K562 (cell line): Measurements from ENCODE around the gene CHST12. TPM values are rescaled to one million over a fixed set of nuclear protein-coding genes. Genes with fewer than 3 reads are reported as not detected.
A peak's percentile ranks its signal among the peaks of the same experiment; 100 is the strongest.

ENCODE experiments used
- CREB1 ChIP-seq, 2 experiments: sonication (generic) in 1 of 2; formaldehyde crosslinking in 1 of 2; IDR thresholded peaks; 2 replicates each; pipeline versions ENCODE4 v1.6.1 to v1.8.0; 2012 to 2022; ENCODE audit warnings: inconsistent platforms in 1 of 2, mild to moderate bottlenecking in 1 of 2, missing genetic modification reagents in 1 of 2, moderate library complexity in 1 of 2
- CSDE1 ChIP-seq, 2 experiments: fragments of 450-650 bp; IDR thresholded peaks; 2 replicates each; pipeline ENCODE4 v1.6.1; 2016; ENCODE audit warnings: mild to moderate bottlenecking in 1 of 2
- ETV1 ChIP-seq: fragments of 450-650 bp; conservative IDR thresholded peaks from 2 replicates; pipeline ENCODE4 v1.6.1; 2016; ENCODE audit warnings: missing genetic modification characterization, control low read depth, low read depth, missing compliant biosample characterization
- KDM5B ChIP-seq: fragments of 200-600 bp; sonication (generic); IDR thresholded peaks from 2 replicates; pipeline ENCODE4 v1.6.1; 2012; ENCODE audit warnings: low read depth, mild to moderate bottlenecking, moderate library complexity, low read length, control low read depth, inconsistent platforms; ENCODE audit not compliant: insufficient replicate concordance
- MECOM ChIP-seq: fragments of 250-450 bp; sonication (Bioruptor Pico); IDR thresholded peaks from 2 replicates; pipeline ENCODE4 v1.8.0; 2022; ENCODE audit warnings: inconsistent platforms
- PHF21A ChIP-seq: fragments of 450-650 bp; IDR thresholded peaks from 2 replicates; pipeline ENCODE4 v1.6.1; 2017; ENCODE audit warnings: low read depth, borderline replicate concordance
- PML ChIP-seq: IDR thresholded peaks from 2 replicates; pipeline ENCODE4 v1.6.1; 2012; ENCODE audit warnings: low read length, inconsistent platforms
- RCOR1 ChIP-seq, 2 experiments: IDR thresholded peaks; 2 replicates each; pipeline ENCODE4 v1.6.1; 2012; ENCODE audit warnings: low read depth in 2 of 2, low read length in 2 of 2, borderline replicate concordance in 1 of 2, improper control_type of control experiment in 1 of 2
- SMAD4 ChIP-seq: fragments of 250-450 bp; sonication (Bioruptor Pico); conservative IDR thresholded peaks from 2 replicates; pipeline ENCODE4 v1.8.0; 2021; ENCODE audit warnings: inconsistent platforms, mild to moderate bottlenecking, moderate library complexity
- SREBF1 ChIP-seq: fragments of 150-350 bp; IDR thresholded peaks from 2 replicates; pipeline ENCODE4 v1.6.1; 2014; ENCODE audit warnings: antibody characterized with exemption, low read depth, low read length, borderline replicate concordance
- SRF ChIP-seq, 2 experiments: fragments of 250-450, 450-650 bp in 1 of 2; sonication (Bioruptor Pico) in 1 of 2; sonication (generic) in 1 of 2; formaldehyde crosslinking; IDR thresholded peaks; 2 replicates each; pipeline versions ENCODE4 v1.5.0 to v1.5.1; 2020 to 2022; ENCODE audit warnings: mild to moderate bottlenecking in 1 of 2, missing genetic modification reagents in 1 of 2
- TEAD4 ChIP-seq, 2 experiments: sonication (generic) in 1 of 2; formaldehyde crosslinking in 1 of 2; IDR thresholded peaks; 2 replicates each; pipeline versions ENCODE4 v1.6.1 to v1.8.0; 2012 to 2022; ENCODE audit warnings: borderline replicate concordance in 1 of 2, inconsistent platforms in 1 of 2, low read length in 1 of 2, mild to moderate bottlenecking in 1 of 2, missing genetic modification reagents in 1 of 2
- polyA plus RNA-seq, 8 experiments: library from polyadenylated mRNA; depleted of rRNA in 4 of 8; stranded (reverse) in 5 of 8; unstranded in 3 of 8; fragments of >200 nt; fragmentation: Nextera tagmentation in 2 of 8; fragmentation: Illumina TruSeq in 1 of 8; extraction: Ambion mirVana in 2 of 8; extraction: Trizol in 1 of 8; gene quantifications; 2 replicates each; pipeline versions ENCODE4 v1.2.1 to v1.2.3, GENCODE V29; 2011 to 2014; ENCODE audit warnings: inconsistent platforms in 1 of 8, missing spikeins in 1 of 8
- total RNA-seq, 7 experiments: library from RNA; depleted of rRNA in 6 of 7; stranded (reverse); fragments of >200 nt in 6 of 7; fragmentation: Illumina TruSeq in 2 of 7; extraction: Trizol in 2 of 7; gene quantifications; 2 replicates each; pipeline versions ENCODE4 v1.2.1 to v1.2.3, GENCODE V29; 2011 to 2021; ENCODE audit warnings: low replicate concordance in 1 of 7
- TF ChIP-seq, protein P1 (sequence below): sonication (generic); formaldehyde crosslinking; IDR thresholded peaks from 2 replicates; pipeline ENCODE4 v1.9.0; 2022; ENCODE audit warnings: mild to moderate bottlenecking, missing genetic modification reagents
- TF ChIP-seq, protein P2 (sequence below), 2 experiments: IDR thresholded peaks; 2 replicates each; pipeline ENCODE4 v1.6.1; 2011; ENCODE audit warnings: borderline replicate concordance in 1 of 2, control low read depth in 1 of 2, low read depth in 1 of 2, low read length in 1 of 2, mild to moderate bottlenecking in 1 of 2, mixed read lengths in 1 of 2, moderate library complexity in 1 of 2; ENCODE audit not compliant: insufficient read depth in 1 of 2, insufficient read length in 1 of 2, poor library complexity in 1 of 2, severe bottlenecking in 1 of 2; ENCODE audit errors: extremely low read depth in 1 of 2
- TF ChIP-seq, protein P3 (sequence below), 2 experiments: fragments of 250-450 bp in 1 of 2; fragments of 450-650 bp in 1 of 2; sonication (Bioruptor Pico) in 1 of 2; IDR thresholded peaks; 2 replicates each; pipeline versions ENCODE4 v1.6.1 to v1.8.0; 2016 to 2021; ENCODE audit warnings: mild to moderate bottlenecking in 2 of 2, moderate library complexity in 2 of 2, missing compliant biosample characterization in 1 of 2, missing genetic modification characterization in 1 of 2
- TF ChIP-seq, protein P4 (sequence below): fragments of 450-650 bp; IDR thresholded peaks from 2 replicates; pipeline ENCODE4 v1.6.1; 2017; ENCODE audit warnings: antibody characterized with exemption, mild to moderate bottlenecking
- TF ChIP-seq, protein P5 (sequence below): sonication (generic); formaldehyde crosslinking; IDR thresholded peaks from 2 replicates; pipeline ENCODE4 v1.8.1; 2023; ENCODE audit warnings: mild to moderate bottlenecking, missing genetic modification reagents

The CHST12 gene
- total and polyA plus RNA-seq, 9 of the 15 experiments (the other 6 are each of a cell fraction or from before 2014, with no cell fraction given), result 0.18 to 19.8 (median 3.6) TPM

DNA sequence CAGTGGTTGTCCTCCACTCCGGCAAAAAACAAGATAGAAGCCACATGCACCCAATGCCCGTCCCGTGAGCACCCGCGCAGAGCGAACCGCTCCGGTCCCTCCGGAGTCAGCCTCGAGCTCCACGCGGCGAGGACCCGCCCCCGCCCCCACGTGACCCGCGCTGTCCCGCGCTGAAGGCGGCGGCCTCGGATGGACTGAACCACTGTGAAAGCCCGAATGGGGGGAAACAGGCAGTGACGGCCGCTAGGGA lies 49.5 kb upstream of the CHST12 start (continued):
- TF ChIP-seq KDM5B, result peak; percentile 88
- TF ChIP-seq SRF (CRISPR knock-in tag; IDR thresholded peaks at IDR 0.05), result 0 out of 4 replicates have a peak, but pooled peaks of 1 of the 2 experiments have one; percentile 38
- peak; percentile 78; the same call in 1 of the 2 replicates for TF ChIP-seq SMAD4
- peak in 1 of 2 experiments; percentile 47; a peak in 1 of 4 replicates for TF ChIP-seq RCOR1 (IDR thresholded peaks at IDR 0.05; ENCODE audit: borderline replicate concordance in 1 of 2, low read depth in 2 of 2, low read length in 2 of 2)
- TF ChIP-seq, protein P1, sequence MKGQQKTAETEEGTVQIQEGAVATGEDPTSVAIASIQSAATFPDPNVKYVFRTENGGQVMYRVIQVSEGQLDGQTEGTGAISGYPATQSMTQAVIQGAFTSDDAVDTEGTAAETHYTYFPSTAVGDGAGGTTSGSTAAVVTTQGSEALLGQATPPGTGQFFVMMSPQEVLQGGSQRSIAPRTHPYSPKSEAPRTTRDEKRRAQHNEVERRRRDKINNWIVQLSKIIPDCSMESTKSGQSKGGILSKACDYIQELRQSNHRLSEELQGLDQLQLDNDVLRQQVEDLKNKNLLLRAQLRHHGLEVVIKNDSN (CRISPR knock-in tag), result peak; percentile 100
- peak; percentile 84; the same call in 1 of the 2 replicates for TF ChIP-seq SREBF1
- TF ChIP-seq ETV1 (tag), result peak; percentile 8; the same call in 1 of the 2 replicates
- TF ChIP-seq, protein P2, sequence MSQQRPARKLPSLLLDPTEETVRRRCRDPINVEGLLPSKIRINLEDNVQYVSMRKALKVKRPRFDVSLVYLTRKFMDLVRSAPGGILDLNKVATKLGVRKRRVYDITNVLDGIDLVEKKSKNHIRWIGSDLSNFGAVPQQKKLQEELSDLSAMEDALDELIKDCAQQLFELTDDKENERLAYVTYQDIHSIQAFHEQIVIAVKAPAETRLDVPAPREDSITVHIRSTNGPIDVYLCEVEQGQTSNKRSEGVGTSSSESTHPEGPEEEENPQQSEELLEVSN (IDR thresholded peaks at IDR 0.05; ENCODE audit: borderline replicate concordance in 1 of 2, extremely low read depth in 1 of 2, insufficient read depth in 1 of 2, insufficient read length in 1 of 2, low read depth in 1 of 2, low read length in 1 of 2, poor library complexity in 1 of 2, severe bottlenecking in 1 of 2), result peak; percentile 100
- peak; percentile 24; the same call in 1 of the 2 replicates for TF ChIP-seq CREB1 (IDR thresholded peaks at IDR 0.05)
- peak; percentile 71 for TF ChIP-seq CREB1 (CRISPR knock-in tag; IDR thresholded peaks at IDR 0.05)
- peak; percentile 56; the same call in 1 of the 2 replicates for TF ChIP-seq PML
- TF ChIP-seq MECOM (CRISPR knock-in tag), result peak; percentile 62; the same call in 1 of the 2 replicates
- TF ChIP-seq TEAD4 (IDR thresholded peaks at IDR 0.05; ENCODE audit: low read length), result peak; percentile 57
- peak; percentile 92; the same call in 1 of the 2 replicates for TF ChIP-seq TEAD4 (CRISPR knock-in tag; IDR thresholded peaks at IDR 0.05; ENCODE audit: borderline replicate concordance)
- TF ChIP-seq, protein P3, sequence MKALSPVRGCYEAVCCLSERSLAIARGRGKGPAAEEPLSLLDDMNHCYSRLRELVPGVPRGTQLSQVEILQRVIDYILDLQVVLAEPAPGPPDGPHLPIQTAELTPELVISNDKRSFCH (CRISPR knock-in tag; IDR thresholded peaks at IDR 0.05), result no peak
- TF ChIP-seq, protein P3 (tag; IDR thresholded peaks at IDR 0.05), result peak; percentile 55
- 0 out of 4 replicates have a peak, but pooled peaks of 1 of the 2 experiments have one; percentile 45 for TF ChIP-seq CSDE1 (IDR thresholded peaks at IDR 0.05)
- TF ChIP-seq, protein P4, sequence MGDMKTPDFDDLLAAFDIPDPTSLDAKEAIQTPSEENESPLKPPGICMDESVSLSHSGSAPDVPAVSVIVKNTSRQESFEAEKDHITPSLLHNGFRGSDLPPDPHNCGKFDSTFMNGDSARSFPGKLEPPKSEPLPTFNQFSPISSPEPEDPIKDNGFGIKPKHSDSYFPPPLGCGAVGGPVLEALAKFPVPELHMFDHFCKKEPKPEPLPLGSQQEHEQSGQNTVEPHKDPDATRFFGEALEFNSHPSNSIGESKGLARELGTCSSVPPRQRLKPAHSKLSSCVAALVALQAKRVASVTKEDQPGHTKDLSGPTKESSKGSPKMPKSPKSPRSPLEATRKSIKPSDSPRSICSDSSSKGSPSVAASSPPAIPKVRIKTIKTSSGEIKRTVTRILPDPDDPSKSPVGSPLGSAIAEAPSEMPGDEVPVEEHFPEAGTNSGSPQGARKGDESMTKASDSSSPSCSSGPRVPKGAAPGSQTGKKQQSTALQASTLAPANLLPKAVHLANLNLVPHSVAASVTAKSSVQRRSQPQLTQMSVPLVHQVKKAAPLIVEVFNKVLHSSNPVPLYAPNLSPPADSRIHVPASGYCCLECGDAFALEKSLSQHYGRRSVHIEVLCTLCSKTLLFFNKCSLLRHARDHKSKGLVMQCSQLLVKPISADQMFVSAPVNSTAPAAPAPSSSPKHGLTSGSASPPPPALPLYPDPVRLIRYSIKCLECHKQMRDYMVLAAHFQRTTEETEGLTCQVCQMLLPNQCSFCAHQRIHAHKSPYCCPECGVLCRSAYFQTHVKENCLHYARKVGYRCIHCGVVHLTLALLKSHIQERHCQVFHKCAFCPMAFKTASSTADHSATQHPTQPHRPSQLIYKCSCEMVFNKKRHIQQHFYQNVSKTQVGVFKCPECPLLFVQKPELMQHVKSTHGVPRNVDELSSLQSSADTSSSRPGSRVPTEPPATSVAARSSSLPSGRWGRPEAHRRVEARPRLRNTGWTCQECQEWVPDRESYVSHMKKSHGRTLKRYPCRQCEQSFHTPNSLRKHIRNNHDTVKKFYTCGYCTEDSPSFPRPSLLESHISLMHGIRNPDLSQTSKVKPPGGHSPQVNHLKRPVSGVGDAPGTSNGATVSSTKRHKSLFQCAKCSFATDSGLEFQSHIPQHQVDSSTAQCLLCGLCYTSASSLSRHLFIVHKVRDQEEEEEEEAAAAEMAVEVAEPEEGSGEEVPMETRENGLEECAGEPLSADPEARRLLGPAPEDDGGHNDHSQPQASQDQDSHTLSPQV, result peak; percentile 99
- TF ChIP-seq PHF21A, result no peak
- TF ChIP-seq, protein P5, sequence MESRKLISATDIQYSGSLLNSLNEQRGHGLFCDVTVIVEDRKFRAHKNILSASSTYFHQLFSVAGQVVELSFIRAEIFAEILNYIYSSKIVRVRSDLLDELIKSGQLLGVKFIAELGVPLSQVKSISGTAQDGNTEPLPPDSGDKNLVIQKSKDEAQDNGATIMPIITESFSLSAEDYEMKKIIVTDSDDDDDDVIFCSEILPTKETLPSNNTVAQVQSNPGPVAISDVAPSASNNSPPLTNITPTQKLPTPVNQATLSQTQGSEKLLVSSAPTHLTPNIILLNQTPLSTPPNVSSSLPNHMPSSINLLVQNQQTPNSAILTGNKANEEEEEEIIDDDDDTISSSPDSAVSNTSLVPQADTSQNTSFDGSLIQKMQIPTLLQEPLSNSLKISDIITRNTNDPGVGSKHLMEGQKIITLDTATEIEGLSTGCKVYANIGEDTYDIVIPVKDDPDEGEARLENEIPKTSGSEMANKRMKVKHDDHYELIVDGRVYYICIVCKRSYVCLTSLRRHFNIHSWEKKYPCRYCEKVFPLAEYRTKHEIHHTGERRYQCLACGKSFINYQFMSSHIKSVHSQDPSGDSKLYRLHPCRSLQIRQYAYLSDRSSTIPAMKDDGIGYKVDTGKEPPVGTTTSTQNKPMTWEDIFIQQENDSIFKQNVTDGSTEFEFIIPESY (CRISPR knock-in tag), result peak; percentile 95
